OCI-LY7 (cell line): ENCODE results near the gene ZNF423.

Source experiments
- CTCF ChIP-seq: fragments of 200-600 bp; sonication (generic); conservative IDR thresholded peaks from 2 replicates; pipeline ENCODE4 v1.5.1; 2014; ENCODE audit warnings: mild to moderate bottlenecking, antibody characterized with exemption, low read length, moderate library complexity, mixed read lengths
- EZH2phosphoT487 ChIP-seq: fragments of 200-600 bp; sonication (generic); IDR thresholded peaks from 2 replicates; pipeline ENCODE4 v1.6.1; 2018; ENCODE audit warnings: low read depth, borderline replicate concordance, mild to moderate bottlenecking, mixed run types, antibody characterized with exemption, low read length, moderate library complexity, mixed read lengths

- TF ChIP-seq CTCF (no peak), EZH2phosphoT487 (no peak)
Observed at GRCh38 chr16:49526860-49527365, 329.0 kb downstream of the ZNF423 start.
